ENCODE data around the gene PTPN20. TPM values are rescaled to one million over a fixed set of nuclear protein-coding genes. Genes with fewer than 3 reads are reported as not detected.

Gene PTPN20
- total RNA-seq, 1 experiment from 2014 or later: not detected

GRCh38 chr10:47029181-47030009 lies 118.2 kb downstream of the PTPN20 start:
- DNase-seq: peak in 1 of 2 experiments; percentile 29

DNA sequence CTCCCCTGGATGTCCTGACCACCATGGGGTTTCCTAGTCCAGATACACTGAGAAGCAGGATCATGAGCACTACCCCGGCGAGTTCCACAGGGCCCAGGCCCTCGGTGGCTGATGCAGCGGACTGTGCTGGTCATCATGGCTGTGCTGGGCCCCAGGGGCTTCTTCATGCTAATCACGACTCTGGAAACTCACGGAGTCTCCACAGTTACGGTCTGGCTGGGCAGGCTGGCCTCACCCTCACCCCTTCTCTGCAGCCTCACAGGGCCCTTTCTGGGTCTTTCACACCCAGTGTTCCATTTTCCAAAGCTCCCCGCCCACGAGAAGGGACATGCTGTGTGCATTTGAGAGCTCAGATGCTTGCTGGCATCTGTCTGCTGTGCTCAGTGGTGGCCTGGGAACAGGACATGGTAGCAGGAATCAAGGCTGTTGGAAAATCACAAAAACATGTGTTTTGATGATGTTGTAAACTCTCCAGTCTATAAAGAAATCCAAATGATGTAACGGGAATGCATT lies 119.0 kb downstream of the PTPN20 start:
- ChIA-PET POLR2A (no interaction called here), CTCF (no interaction called here)
- DNase-seq: peak in 1 of 2 experiments; percentile 22
- intact Hi-C loops (cut with micrococcal nuclease; ENCODE audit: unreplicated experiment): no loop called here
- H3K4me1 ChIP-seq: no peaks in the 10 kb centered on the region
- Mint-ChIP-seq H3K27me3 (ENCODE audit: insufficient read depth, unreplicated experiment) (peaks cover 19% of the 10 kb centered on the region), H3K9me3 (ENCODE audit: unreplicated experiment) (no peaks in the 10 kb centered on the region), H3K4me3 (ENCODE audit: unreplicated experiment) (no peak overlapping the region), H3K27ac (ENCODE audit: unreplicated experiment) (no peak overlapping the region), H3K4me1 (ENCODE audit: low read depth, unreplicated experiment) (no peaks in the 10 kb centered on the region), H3K36me3 (ENCODE audit: insufficient read depth, unreplicated experiment) (no peaks in the 10 kb centered on the region)
- no peaks in the 10 kb centered on the region for H3K9me3 ChIP-seq
- TF ChIP-seq, protein P1, sequence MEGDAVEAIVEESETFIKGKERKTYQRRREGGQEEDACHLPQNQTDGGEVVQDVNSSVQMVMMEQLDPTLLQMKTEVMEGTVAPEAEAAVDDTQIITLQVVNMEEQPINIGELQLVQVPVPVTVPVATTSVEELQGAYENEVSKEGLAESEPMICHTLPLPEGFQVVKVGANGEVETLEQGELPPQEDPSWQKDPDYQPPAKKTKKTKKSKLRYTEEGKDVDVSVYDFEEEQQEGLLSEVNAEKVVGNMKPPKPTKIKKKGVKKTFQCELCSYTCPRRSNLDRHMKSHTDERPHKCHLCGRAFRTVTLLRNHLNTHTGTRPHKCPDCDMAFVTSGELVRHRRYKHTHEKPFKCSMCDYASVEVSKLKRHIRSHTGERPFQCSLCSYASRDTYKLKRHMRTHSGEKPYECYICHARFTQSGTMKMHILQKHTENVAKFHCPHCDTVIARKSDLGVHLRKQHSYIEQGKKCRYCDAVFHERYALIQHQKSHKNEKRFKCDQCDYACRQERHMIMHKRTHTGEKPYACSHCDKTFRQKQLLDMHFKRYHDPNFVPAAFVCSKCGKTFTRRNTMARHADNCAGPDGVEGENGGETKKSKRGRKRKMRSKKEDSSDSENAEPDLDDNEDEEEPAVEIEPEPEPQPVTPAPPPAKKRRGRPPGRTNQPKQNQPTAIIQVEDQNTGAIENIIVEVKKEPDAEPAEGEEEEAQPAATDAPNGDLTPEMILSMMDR (IDR thresholded peaks at IDR 0.05; ENCODE audit: insufficient read depth in 1 of 2, low read depth in 1 of 2, low read length in 1 of 2, severe bottlenecking in 1 of 2, unreplicated experiment in 1 of 2): no peak
- no peak overlapping the region for H3K4me3 ChIP-seq (ENCODE audit: low read depth, low read length)
- H3K36me3 ChIP-seq (ENCODE audit: control insufficient read depth, insufficient read depth, low read length): no peaks in the 10 kb centered on the region
- BruUV-seq (replicated peaks): no TSS peak
- no peaks in the 10 kb centered on the region for H3K27me3 ChIP-seq (replicated peaks; ENCODE audit: control insufficient read depth, insufficient read depth, low read length)

More at GRCh38 chr10:47029181-47030009, 118.2 kb downstream of the PTPN20 start:
- Histone ChIP-seq H3K36me3 (ENCODE audit: control insufficient read depth, insufficient read depth, low read length) (no peaks in the 10 kb centered on the region), H3K4me3 (ENCODE audit: low read depth, low read length) (no peak overlapping the region), H3K27me3 (replicated peaks; ENCODE audit: control insufficient read depth, insufficient read depth, low read length) (no peaks in the 10 kb centered on the region), H3K9me3 (no peaks in the 10 kb centered on the region), H3K4me1 (no peaks in the 10 kb centered on the region)
- H3K4me3 Mint-ChIP-seq (ENCODE audit: unreplicated experiment): no peak overlapping the region
- no peaks in the 10 kb centered on the region for H3K9me3 Mint-ChIP-seq (ENCODE audit: unreplicated experiment)
- peaks cover 19% of the 10 kb centered on the region for H3K27me3 Mint-ChIP-seq (ENCODE audit: insufficient read depth, unreplicated experiment)
- ChIA-PET POLR2A (no interaction called here), CTCF (no interaction called here)
- H3K27ac Mint-ChIP-seq (ENCODE audit: unreplicated experiment): no peak overlapping the region
- no TSS peak for BruUV-seq (replicated peaks)
- TF ChIP-seq, protein P1 (IDR thresholded peaks at IDR 0.05; ENCODE audit: insufficient read depth in 1 of 2, low read depth in 1 of 2, low read length in 1 of 2, severe bottlenecking in 1 of 2, unreplicated experiment in 1 of 2): no peak
- H3K4me1 Mint-ChIP-seq (ENCODE audit: low read depth, unreplicated experiment): no peaks in the 10 kb centered on the region
- intact Hi-C loops (cut with micrococcal nuclease; ENCODE audit: unreplicated experiment): no loop called here
- no peaks in the 10 kb centered on the region for H3K36me3 Mint-ChIP-seq (ENCODE audit: insufficient read depth, unreplicated experiment)

DNA sequence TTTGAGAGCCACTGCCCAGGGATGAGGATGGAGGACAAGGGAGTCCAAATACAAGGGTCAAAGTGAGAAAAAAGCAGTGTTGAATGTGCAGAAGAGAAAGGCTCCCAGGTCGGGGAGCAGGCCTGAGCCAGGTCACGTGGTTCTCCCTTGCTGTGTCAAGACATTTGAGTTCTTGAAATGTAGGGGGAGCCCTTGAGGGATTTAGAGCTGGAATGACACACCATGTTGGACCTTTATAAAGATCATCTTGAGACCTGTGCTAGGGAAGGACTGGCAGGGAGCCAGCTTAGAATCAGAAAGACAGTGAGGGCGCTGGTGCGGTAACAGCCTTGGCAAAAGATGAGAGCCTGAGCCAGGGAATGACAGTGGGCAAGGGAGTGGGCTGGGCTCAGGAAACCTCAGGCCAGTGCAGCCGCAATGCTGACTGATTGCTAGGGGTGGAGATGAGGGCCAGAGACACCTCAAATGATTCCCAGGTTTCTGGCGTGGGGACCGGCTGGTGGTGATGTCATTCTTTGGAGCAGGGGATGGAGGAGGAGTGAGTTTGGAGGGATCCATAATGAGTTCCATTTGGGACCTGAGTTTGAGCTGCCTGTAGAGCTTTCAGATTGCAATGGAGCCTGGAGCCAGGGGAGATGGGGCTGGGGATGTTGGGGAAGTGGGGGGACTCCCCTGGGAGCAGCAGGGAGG lies 120.1 kb downstream of the PTPN20 start:
- Histone ChIP-seq H3K4me3 (ENCODE audit: low read depth, low read length) (no peak overlapping the region), H3K36me3 (ENCODE audit: control insufficient read depth, insufficient read depth, low read length) (no peaks in the 10 kb centered on the region), H3K4me1 (no peaks in the 10 kb centered on the region), H3K27me3 (replicated peaks; ENCODE audit: control insufficient read depth, insufficient read depth, low read length) (no peaks in the 10 kb centered on the region), H3K9me3 (no peaks in the 10 kb centered on the region)
- Mint-ChIP-seq H3K27me3 (ENCODE audit: insufficient read depth, unreplicated experiment) (peaks cover 19% of the 10 kb centered on the region), H3K4me1 (ENCODE audit: low read depth, unreplicated experiment) (no peaks in the 10 kb centered on the region), H3K36me3 (ENCODE audit: insufficient read depth, unreplicated experiment) (no peaks in the 10 kb centered on the region), H3K9me3 (ENCODE audit: unreplicated experiment) (no peaks in the 10 kb centered on the region), H3K27ac (ENCODE audit: unreplicated experiment) (no peak overlapping the region), H3K4me3 (ENCODE audit: unreplicated experiment) (no peak overlapping the region)
- intact Hi-C loops (cut with micrococcal nuclease; ENCODE audit: unreplicated experiment): no loop called here
- TF ChIP-seq, protein P1 (IDR thresholded peaks at IDR 0.05; ENCODE audit: insufficient read depth in 1 of 2, low read depth in 1 of 2, low read length in 1 of 2, severe bottlenecking in 1 of 2, unreplicated experiment in 1 of 2): peak in 1 of 2 experiments; percentile 6
- POLR2A ChIA-PET: no interaction called here
- DNase-seq: peak in 1 of 2 experiments; percentile 28
- CTCF ChIA-PET: interaction anchor here (0.6 to 1.2 kb wide), 4 partner anchors 13 to 281 kb away, joined by 3 to 5 read pairs (median 4); no protein-coding TSS in a partner anchor
- BruUV-seq (replicated peaks): no TSS peak

Data from Caco-2 (cell line).